PC-9 (cell line): ENCODE measurements around the gene SNX4.

ENCODE experiments used
- CTCF ChIP-seq: fragments of 200-600 bp; sonication (generic); conservative IDR thresholded peaks from 2 replicates; pipeline ENCODE4 v1.6.1; 2017; ENCODE audit warnings: mixed run types, antibody characterized with exemption, mild to moderate bottlenecking, moderate library complexity
- EZH2 ChIP-seq: fragments of 200-600 bp; sonication (generic); IDR thresholded peaks from 2 replicates; pipeline ENCODE4 v1.8.0; 2017; ENCODE audit warnings: antibody characterized with exemption, low read depth

DNA sequence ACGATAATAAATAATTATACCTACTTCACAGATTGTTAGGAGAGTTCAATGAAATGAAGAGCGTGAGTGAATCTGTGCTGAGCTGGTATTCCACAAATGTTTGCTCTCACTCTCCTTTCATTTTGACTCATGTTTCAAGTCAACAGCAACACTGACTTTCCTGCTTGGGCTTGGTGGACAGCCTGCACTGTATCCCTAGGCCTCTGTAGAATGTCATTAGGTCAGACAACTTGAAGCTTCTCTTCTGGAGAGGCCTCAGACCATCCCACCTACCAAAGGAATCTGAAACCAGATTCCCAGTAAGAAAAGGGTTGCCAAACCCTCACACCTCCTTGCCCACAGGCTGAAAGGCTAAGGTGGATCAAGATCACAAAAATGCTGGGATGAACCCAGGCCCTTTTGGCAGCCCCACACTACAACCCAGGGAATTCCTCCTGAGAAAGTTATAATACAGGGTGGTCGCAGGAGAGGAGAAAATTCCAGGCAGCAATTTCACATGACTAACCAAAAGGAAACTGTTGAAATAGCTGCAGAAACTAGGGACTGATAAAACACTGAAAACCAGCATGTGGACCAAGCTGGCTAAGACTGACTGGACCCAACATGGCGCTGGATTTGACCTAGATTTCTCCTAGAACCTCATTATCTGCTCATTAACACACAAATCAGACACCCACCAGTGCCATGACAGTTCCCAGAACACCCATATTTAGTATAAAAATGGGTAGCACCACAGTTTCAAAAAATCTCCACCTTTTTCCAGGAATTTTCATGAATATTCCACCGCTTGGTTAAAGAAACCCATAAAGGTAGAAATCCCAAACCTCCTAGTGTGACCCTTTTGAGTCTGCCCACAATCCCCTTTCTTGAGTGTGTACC lies 87.9 kb downstream of the SNX4 start:
- TF ChIP-seq CTCF (no peak), EZH2 (no peak)
